ENCODE measurements around the gene TBL1X. TPM values are rescaled to one million over a fixed set of nuclear protein-coding genes. Genes with fewer than 3 reads are reported as not detected.

The TBL1X gene
- polyA plus RNA-seq, 1 donor (not counting 4 experiments of a cell fraction or from before 2014, with no cell fraction given), result 2.2 TPM

GRCh38 chrX:9786798-9787635, 322.2 kb downstream of the TBL1X start:
- dilution Hi-C loops (cut with MboI; ENCODE audit: extremely low pct_ligation_motif_present, low sequenced_read_pairs), result no loop called here

GRCh38 chrX:9788911-9789310, 324.1 kb downstream of the TBL1X start:
- TF ChIP-seq CTCF (optimal IDR thresholded peaks at IDR 0.05 in 1 of 3, IDR thresholded peaks at IDR 0.05 in 1 of 3, conservative IDR thresholded peaks at IDR 0.05 in 1 of 3; ENCODE audit: extremely low read depth in 1 of 3, insufficient read depth in 2 of 3, low read length in 3 of 3) (no peak), EZH2 (IDR thresholded peaks at IDR 0.05; ENCODE audit: low read length) (no peak)
- FAIRE-seq, result no peak
- peaks cover 15% of the 10 kb centered on the region for H3K4me1 ChIP-seq (ENCODE audit: control insufficient read depth, extremely low read depth, insufficient read depth, low read length)

More at GRCh38 chrX:9786798-9787635, 322.2 kb downstream of the TBL1X start:
- Histone ChIP-seq H3K4me3 (ENCODE audit: control insufficient read depth in 2 of 3, extremely low read depth in 1 of 3, insufficient read depth in 2 of 3, low read depth in 1 of 3, low read length in 3 of 3) (peak overlapping the region; percentile 35 to 65 (median 43)), H4K20me1 (ENCODE audit: control insufficient read depth, extremely low read depth, insufficient read depth, low read length) (no peaks in the 10 kb centered on the region), H2AFZ (ENCODE audit: control insufficient read depth, low read length) (peak overlapping the region; percentile 33), H3K79me2 (ENCODE audit: control insufficient read depth, insufficient read depth, low read length) (no peaks in the 10 kb centered on the region), H3K9me3 (ENCODE audit: control insufficient read depth, low read depth, low read length) (no peaks in the 10 kb centered on the region), H3K4me1 (ENCODE audit: control insufficient read depth, extremely low read depth, insufficient read depth, low read length) (peaks cover 15% of the 10 kb centered on the region), H3K9me1 (ENCODE audit: control insufficient read depth, extremely low read depth, insufficient read depth, low read length) (no peaks in the 10 kb centered on the region), H3K27ac (ENCODE audit: control insufficient read depth, insufficient read depth, low read length) (no peak overlapping the region), H3K9ac (ENCODE audit: control insufficient read depth, extremely low read depth, insufficient read depth, low read length) (peak overlapping the region; percentile 61), H3K4me2 (ENCODE audit: control insufficient read depth, extremely low read depth, insufficient read depth, low read depth, low read length) (peak overlapping the region; percentile 69), H3K27me3 (ENCODE audit: control insufficient read depth, extremely low read depth, insufficient read depth, low read length) (no peaks in the 10 kb centered on the region), H3K36me3 (ENCODE audit: control insufficient read depth in 2 of 2, extremely low read depth in 1 of 2, insufficient read depth in 2 of 2, low read length in 2 of 2) (no peaks in the 10 kb centered on the region)
- TF ChIP-seq CTCF (optimal IDR thresholded peaks at IDR 0.05 in 1 of 3, IDR thresholded peaks at IDR 0.05 in 1 of 3, conservative IDR thresholded peaks at IDR 0.05 in 1 of 3; ENCODE audit: extremely low read depth in 1 of 3, insufficient read depth in 2 of 3, low read length in 3 of 3) (no peak), EZH2 (IDR thresholded peaks at IDR 0.05; ENCODE audit: low read length) (no peak)
- DNase-seq (ENCODE audit: low read depth, low spot score), result no peak
- FAIRE-seq, result no peak

More at GRCh38 chrX:9788911-9789310, 324.1 kb downstream of the TBL1X start:
- no peak overlapping the region for H3K27ac ChIP-seq (ENCODE audit: control insufficient read depth, insufficient read depth, low read length)
- no peaks in the 10 kb centered on the region for H3K36me3 ChIP-seq (ENCODE audit: control insufficient read depth in 2 of 2, extremely low read depth in 1 of 2, insufficient read depth in 2 of 2, low read length in 2 of 2)
- H3K4me3 ChIP-seq (ENCODE audit: control insufficient read depth in 2 of 3, extremely low read depth in 1 of 3, insufficient read depth in 2 of 3, low read depth in 1 of 3, low read length in 3 of 3), result no peak overlapping the region
- no peaks in the 10 kb centered on the region for H3K79me2 ChIP-seq (ENCODE audit: control insufficient read depth, insufficient read depth, low read length)
- H3K4me2 ChIP-seq (ENCODE audit: control insufficient read depth, extremely low read depth, insufficient read depth, low read depth, low read length), result no peak overlapping the region
- no peak overlapping the region for H3K9ac ChIP-seq (ENCODE audit: control insufficient read depth, extremely low read depth, insufficient read depth, low read length)
- H3K9me1 ChIP-seq (ENCODE audit: control insufficient read depth, extremely low read depth, insufficient read depth, low read length), result no peaks in the 10 kb centered on the region
- no peaks in the 10 kb centered on the region for H3K9me3 ChIP-seq (ENCODE audit: control insufficient read depth, low read depth, low read length)
- no peak overlapping the region for H2AFZ ChIP-seq (ENCODE audit: control insufficient read depth, low read length)
- DNase-seq (ENCODE audit: low read depth, low spot score), result no peak
- dilution Hi-C loops (cut with MboI; ENCODE audit: extremely low pct_ligation_motif_present, low sequenced_read_pairs), result no loop called here
- H4K20me1 ChIP-seq (ENCODE audit: control insufficient read depth, extremely low read depth, insufficient read depth, low read length), result no peaks in the 10 kb centered on the region
- no peaks in the 10 kb centered on the region for H3K27me3 ChIP-seq (ENCODE audit: control insufficient read depth, extremely low read depth, insufficient read depth, low read length)

All from keratinocyte (primary cell).